Spleen (tissue), 11 donors: Measurements from ENCODE around the gene CLEC3B. TPM values are rescaled to one million over a fixed set of nuclear protein-coding genes. Genes with fewer than 3 reads are reported as not detected.

Source experiments
- DNase-seq: peaks from one replicate; pipeline ENCODE4 v3.0.0-alpha.2; 2020
- H3K27ac ChIP-seq, 8 donors: fragments of 200-600 bp; sonication (generic) in 7 of 8; 1 replicate in 4 of 8; 2 replicates in 4 of 8; pipeline versions ENCODE4 v1.5.0 to v1.8.0; 2016 to 2021; ENCODE audit warnings: inconsistent platforms in 4 of 8, mild to moderate bottlenecking in 4 of 8, moderate library complexity in 1 of 8
- H3K27me3 ChIP-seq, 7 donors: fragments of 200-600 bp; sonication (generic) in 6 of 7; replicated peaks in 1 of 7; 1 replicate in 4 of 7; 2 replicates in 3 of 7; pipeline versions ENCODE4 v1.5.0 to v1.8.0; 2016 to 2021; ENCODE audit warnings: inconsistent platforms in 3 of 7, mild to moderate bottlenecking in 1 of 7
- H3K36me3 ChIP-seq, 6 donors: fragments of 200-600 bp; sonication (generic) in 5 of 6; 1 replicate in 4 of 6; 2 replicates in 2 of 6; pipeline versions ENCODE4 v1.5.0 to v1.8.0; 2016 to 2021; ENCODE audit warnings: inconsistent platforms in 2 of 6
- H3K4me1 ChIP-seq, 6 donors: fragments of 200-600 bp; sonication (generic) in 5 of 6; 1 replicate in 3 of 6; 2 replicates in 3 of 6; pipeline versions ENCODE4 v1.5.0 to v1.8.0; 2016 to 2021; ENCODE audit warnings: inconsistent platforms in 3 of 6
- H3K4me3 ChIP-seq, 8 donors: fragments of 200-600 bp; sonication (generic) in 7 of 8; 1 replicate in 4 of 8; 2 replicates in 4 of 8; pipeline versions ENCODE4 v1.5.0 to v1.8.0; 2016 to 2021; ENCODE audit warnings: inconsistent platforms in 4 of 8, mild to moderate bottlenecking in 4 of 8, moderate library complexity in 2 of 8
- H3K9me3 ChIP-seq, 8 donors: fragments of 200-600 bp; sonication (generic) in 7 of 8; 1 replicate in 4 of 8; 2 replicates in 4 of 8; pipeline versions ENCODE4 v1.5.0 to v1.8.0; 2016 to 2021; ENCODE audit warnings: inconsistent platforms in 4 of 8
- CTCF ChIP-seq, 11 experiments: fragments of 200-600 bp in 7 of 11; fragments of 450-650 bp in 4 of 11; sonication (generic) in 4 of 11; IDR thresholded peaks in 8 of 11; conservative IDR thresholded peaks in 3 of 11; 1 replicate in 7 of 11; 2 replicates in 4 of 11; pipeline versions ENCODE4 v1.4.0 to v1.8.0; 2016 to 2021; ENCODE audit warnings: antibody characterized with exemption in 11 of 11, inconsistent platforms in 4 of 11, mild to moderate bottlenecking in 1 of 11
- POLR2A ChIP-seq, 3 donors: fragments of 450-650 bp; IDR thresholded peaks; one replicate each; pipeline ENCODE4 v1.5.1; 2017; ENCODE audit warnings: antibody characterized with exemption in 3 of 3, mild to moderate bottlenecking in 1 of 3
- POLR2AphosphoS5 ChIP-seq, 3 donors: sonication (generic); formaldehyde crosslinking; IDR thresholded peaks; one replicate each; pipeline ENCODE4 v1.5.1; 2017; ENCODE audit warnings: antibody characterized with exemption in 3 of 3
- WGBS, 5 donors: extraction: QIAGEN DNeasy Blood & Tissue Kit in 3 of 5; methylation state at CpG; one replicate each; pipeline versions ENCODE4 v1.1.5 to v1.1.7; 2013 to 2018; 5-methylcytosine and 5-hydroxymethylcytosine counted together
- intact Hi-C: fragments of 100-400 bp; cut with DNase I; formaldehyde crosslinking; loops from one replicate; pipeline ENCODE4 v1.15.0; 2023; ENCODE audit warnings: low total_unique reads
- polyA plus RNA-seq, 3 donors: library from polyadenylated mRNA; stranded (reverse); fragments of 200-250 nt; gene quantifications; one replicate each; pipeline ENCODE4 v1.2.1, GENCODE V29; 2013
- total RNA-seq, 7 donors: library from RNA; depleted of rRNA in 3 of 7; stranded (reverse); fragments of >200 nt in 3 of 7; fragmentation: NEBNext Ultra II Directional in 4 of 7; extraction: Animal tissue kit (Norgen Biotek cat#: 25700) in 4 of 7; gene quantifications; one replicate each; pipeline versions ENCODE4 v1.1.0 to v1.2.1, GENCODE V29; 2016 to 2021
- donor health status: healthy with polysubstance abuse.
- donor health status: DM: no; HTN: no; CAD: no; lungs with moderate emphysema.
- donor health status: DM: no; HTN: no; CAD: no.
- donor health status: Bipolar disorder and iron deficiency.
- donor health status: healthy.
- donor health status: DM: no; HTN: no; CAD: no.
- donor health status: DM: yes; HTN: yes; CAD: no.

Gene CLEC3B
- total and polyA plus RNA-seq, 10 donors = 68.6 to 409 (median 280) TPM

- Histone ChIP-seq H3K9me3 (peaks cover 0 to 6% (median 0%) of the 10 kb centered on the region in 8 donors), H3K4me1 (no peaks in the 10 kb centered on the region), H3K36me3 (no peaks in the 10 kb centered on the region), H3K27ac (no peak overlapping the region), H3K4me3 (no peak overlapping the region), H3K27me3 (no peaks in the 10 kb centered on the region)
- WGBS, 5 donors = 78 to 84% (median 80%) methylated on average over 1 of the region's 1 CpG
- intact Hi-C loops = no loop called here
- TF ChIP-seq POLR2AphosphoS5 (IDR thresholded peaks at IDR 0.05) (no peak), CTCF (IDR thresholded peaks at IDR 0.05 in 8 of 11, conservative IDR thresholded peaks at IDR 0.05 in 3 of 11) (no peak), POLR2A (IDR thresholded peaks at IDR 0.05) (no peak)
- DNase-seq = no peak
These were observed 54.7 kb downstream of the CLEC3B start for GRCh38 chr3:45080824-45081223.

- H3K9me3 ChIP-seq = peaks cover 0 to 6% (median 0%) of the 10 kb centered on the region in 8 donors
- no peaks in the 10 kb centered on the region for H3K36me3 ChIP-seq
- H3K27ac ChIP-seq = no peak overlapping the region
- no peak for TF ChIP-seq POLR2AphosphoS5 (IDR thresholded peaks at IDR 0.05)
- TF ChIP-seq POLR2A (IDR thresholded peaks at IDR 0.05) = no peak
- TF ChIP-seq CTCF (IDR thresholded peaks at IDR 0.05 in 8 of 11, conservative IDR thresholded peaks at IDR 0.05 in 3 of 11) = no peak
- no peak overlapping the region for H3K4me3 ChIP-seq
- DNase-seq = no peak
- whole genome bisulfite sequencing, 5 donors = 85 to 93% (median 87%) methylated on average over 2 of the region's 2 CpGs
- no peaks in the 10 kb centered on the region for H3K4me1 ChIP-seq
- intact Hi-C loops = no loop called here
- H3K27me3 ChIP-seq = no peaks in the 10 kb centered on the region
These were observed 55.5 kb downstream of the CLEC3B start for GRCh38 chr3:45081506-45082141.

- no peaks in the 10 kb centered on the region for H3K27me3 ChIP-seq
- TF ChIP-seq POLR2A (IDR thresholded peaks at IDR 0.05) (no peak), CTCF (IDR thresholded peaks at IDR 0.05 in 8 of 11, conservative IDR thresholded peaks at IDR 0.05 in 3 of 11) (no peak), POLR2AphosphoS5 (IDR thresholded peaks at IDR 0.05) (no peak)
- WGBS, 5 donors = 82 to 89% (median 86%) methylated on average over 5 of the region's 5 CpGs
- no peak overlapping the region for H3K4me3 ChIP-seq
- peaks cover 0 to 6% (median 0%) of the 10 kb centered on the region in 8 donors for H3K9me3 ChIP-seq
- no peak for DNase-seq
- no peaks in the 10 kb centered on the region for H3K36me3 ChIP-seq
- intact Hi-C loops = no loop called here
- no peaks in the 10 kb centered on the region for H3K4me1 ChIP-seq
- H3K27ac ChIP-seq = no peak overlapping the region
These were observed 56.0 kb downstream of the CLEC3B start for GRCh38 chr3:45082142-45082538.

GRCh38 chr3:45083023-45083422 lies 56.9 kb downstream of the CLEC3B start:
- Histone ChIP-seq H3K9me3 (peaks cover 0 to 6% (median 0%) of the 10 kb centered on the region in 8 donors), H3K27me3 (no peaks in the 10 kb centered on the region), H3K4me1 (no peaks in the 10 kb centered on the region), H3K36me3 (no peaks in the 10 kb centered on the region), H3K4me3 (no peak overlapping the region), H3K27ac (no peak overlapping the region)
- intact Hi-C loops = no loop called here
- no peak for DNase-seq
- no peak for TF ChIP-seq POLR2AphosphoS5 (IDR thresholded peaks at IDR 0.05)
- no peak for TF ChIP-seq CTCF (IDR thresholded peaks at IDR 0.05 in 8 of 11, conservative IDR thresholded peaks at IDR 0.05 in 3 of 11)
- no peak for TF ChIP-seq POLR2A (IDR thresholded peaks at IDR 0.05)
- WGBS, 5 donors = 69 to 86% (median 78%) methylated on average over 6 of the region's 6 CpGs
